Upper lobe of right lung (tissue), 1 donor: ENCODE data around the gene GOT2. TPM values are rescaled to one million over a fixed set of nuclear protein-coding genes. Genes with fewer than 3 reads are reported as not detected.
"Not testable (repeated sequence)": the region's sequence is repeated elsewhere in the genome, so short reads cannot be mapped to it uniquely, and the experiment has no call there.

ENCODE experiments used
- ATAC-seq: fragments of 200-7000 bp; cut with Tn5 transposase; one replicate; pipeline ENCODE4 v1.9.1; 2020; ENCODE audit warnings: mild to moderate bottlenecking, moderate library complexity
- DNase-seq: peaks from one replicate; pipeline ENCODE4 v3.0.0-alpha.2; 2020
- H3K27ac ChIP-seq: fragments of 200-600 bp; one replicate; pipeline ENCODE4 v1.8.0; 2022
- H3K27me3 ChIP-seq: fragments of 200-600 bp; one replicate; pipeline ENCODE4 v1.8.0; 2022; ENCODE audit warnings: mild to moderate bottlenecking
- H3K36me3 ChIP-seq: fragments of 200-600 bp; one replicate; pipeline ENCODE4 v1.8.0; 2022
- H3K4me1 ChIP-seq: fragments of 200-600 bp; one replicate; pipeline ENCODE4 v1.8.0; 2022
- H3K4me3 ChIP-seq: fragments of 200-600 bp; one replicate; pipeline ENCODE4 v1.8.0; 2022; ENCODE audit warnings: mild to moderate bottlenecking
- H3K9me3 ChIP-seq: fragments of 200-600 bp; one replicate; pipeline ENCODE4 v1.8.0; 2022
- intact Hi-C: fragments of 100-400 bp; cut with DNase I; formaldehyde crosslinking; loops from one replicate; pipeline ENCODE4 v1.11.0; 2022
- long read RNA-seq: library from polyadenylated mRNA; unstranded; transcript quantifications from one replicate; pipeline ENCODE4 v2.0.0, GENCODE V29; 2021
- total RNA-seq: library from RNA; stranded (reverse); fragmentation: NEBNext Ultra II Directional; extraction: Animal tissue kit (Norgen Biotek cat#: 25700); gene quantifications from one replicate; pipeline ENCODE4 v1.2.1, GENCODE V29; 2021
- TF ChIP-seq, protein P1 (sequence below): fragments of 200-600 bp; IDR thresholded peaks from one replicate; pipeline ENCODE4 v1.8.0; 2022; ENCODE audit warnings: antibody characterized with exemption
- donor health status: DM: no; HTN: yes; CAD: no; lungs with severe emphysema.

The GOT2 gene
- 51.6 TPM for total RNA-seq
- long read RNA-seq, transcript GOT2-201 (10 exons, 2,462 nt) = major isoform, 84 of 91 reads
- long read RNA-seq, partial matches to known transcripts = 4 of 91 reads
- long read RNA-seq, other reads (novel, unspliced or antisense) = 3 of 91 reads

DNA sequence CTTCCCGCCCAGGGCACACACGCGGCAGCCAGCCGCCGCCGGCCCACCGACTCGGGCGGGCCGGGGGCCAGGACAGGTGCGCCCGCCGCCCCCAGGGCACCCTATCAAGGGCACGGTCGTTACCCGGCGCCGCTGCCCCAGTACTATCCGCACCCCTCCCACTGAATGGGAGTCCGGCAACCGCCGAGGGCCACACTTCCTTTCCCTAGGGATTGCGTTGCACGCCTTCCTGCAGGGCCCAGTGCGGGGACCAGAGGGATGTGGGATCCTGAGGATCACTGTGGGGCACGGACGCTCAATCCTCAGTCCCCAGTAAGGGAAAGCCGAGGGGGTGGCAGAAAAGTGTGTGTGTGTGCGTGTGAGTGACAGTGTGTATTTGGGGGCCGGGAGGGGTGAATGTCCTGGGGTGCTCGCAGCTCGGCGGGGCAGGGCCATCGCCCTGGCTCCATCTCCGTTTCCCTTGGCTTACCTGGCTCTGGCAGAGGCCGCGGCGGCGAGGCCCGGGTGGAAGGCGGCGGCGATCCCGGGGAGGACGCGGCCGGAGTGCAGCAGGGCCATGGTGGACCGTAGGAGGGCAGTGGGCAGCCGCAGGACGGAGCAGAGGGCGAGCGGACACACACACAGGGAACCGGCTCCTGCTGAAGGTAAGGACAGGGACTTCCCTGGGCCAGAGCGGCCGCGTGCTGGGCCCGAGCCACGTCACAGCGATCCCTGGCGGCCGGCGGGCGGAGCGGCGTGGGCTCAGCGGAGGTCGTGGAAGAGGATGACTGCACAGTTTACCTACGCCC, at the start of gene GOT2:
TSS of gene GOT2 (minus strand) at position 646 of the 788 bp plus-strand sequence. CDS start at position 558, 88 bp downstream.
- Histone ChIP-seq H3K36me3 (no peaks in the 10 kb centered on the region), H3K4me1 (peaks cover 14% of the 10 kb centered on the region), H3K27me3 (no peaks in the 10 kb centered on the region), H3K9me3 (no peaks in the 10 kb centered on the region), H3K27ac (peak within 1 kb of the TSS; percentile 78), H3K4me3 (peak within 1 kb of the TSS; percentile 84)
- intact Hi-C loops = no loop called here
- TF ChIP-seq, protein P1, sequence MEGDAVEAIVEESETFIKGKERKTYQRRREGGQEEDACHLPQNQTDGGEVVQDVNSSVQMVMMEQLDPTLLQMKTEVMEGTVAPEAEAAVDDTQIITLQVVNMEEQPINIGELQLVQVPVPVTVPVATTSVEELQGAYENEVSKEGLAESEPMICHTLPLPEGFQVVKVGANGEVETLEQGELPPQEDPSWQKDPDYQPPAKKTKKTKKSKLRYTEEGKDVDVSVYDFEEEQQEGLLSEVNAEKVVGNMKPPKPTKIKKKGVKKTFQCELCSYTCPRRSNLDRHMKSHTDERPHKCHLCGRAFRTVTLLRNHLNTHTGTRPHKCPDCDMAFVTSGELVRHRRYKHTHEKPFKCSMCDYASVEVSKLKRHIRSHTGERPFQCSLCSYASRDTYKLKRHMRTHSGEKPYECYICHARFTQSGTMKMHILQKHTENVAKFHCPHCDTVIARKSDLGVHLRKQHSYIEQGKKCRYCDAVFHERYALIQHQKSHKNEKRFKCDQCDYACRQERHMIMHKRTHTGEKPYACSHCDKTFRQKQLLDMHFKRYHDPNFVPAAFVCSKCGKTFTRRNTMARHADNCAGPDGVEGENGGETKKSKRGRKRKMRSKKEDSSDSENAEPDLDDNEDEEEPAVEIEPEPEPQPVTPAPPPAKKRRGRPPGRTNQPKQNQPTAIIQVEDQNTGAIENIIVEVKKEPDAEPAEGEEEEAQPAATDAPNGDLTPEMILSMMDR = peak; percentile 92
- DNase-seq (peak; percentile 91), ATAC-seq (peak; percentile 99)

DNA sequence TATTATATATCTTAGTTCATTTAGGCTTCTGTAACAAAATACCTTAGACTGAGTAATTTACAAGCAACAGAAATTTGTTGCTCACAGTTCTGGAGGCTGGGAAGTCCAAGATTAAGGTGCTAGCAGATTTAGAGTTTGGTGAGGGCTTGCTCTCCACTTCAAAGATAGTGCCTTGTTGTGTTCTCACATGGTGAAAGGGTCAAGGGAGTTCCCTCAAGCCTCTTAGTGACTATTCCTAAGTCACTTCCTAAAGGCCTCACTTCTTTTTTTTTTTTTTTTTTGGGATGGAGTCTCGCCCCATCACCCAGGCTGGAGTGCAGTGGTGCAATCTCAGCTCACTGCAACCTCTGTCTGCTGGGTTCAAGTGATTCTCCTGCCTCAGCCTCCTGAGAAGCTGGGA, 45.2 kb upstream of the GOT2 start:
- intact Hi-C loops, H3K4me1 ChIP-seq, H3K27me3 ChIP-seq, ATAC-seq, H3K27ac ChIP-seq, H3K36me3 ChIP-seq, DNase-seq, H3K4me3 ChIP-seq, H3K9me3 ChIP-seq: not testable (repeated sequence)

DNA sequence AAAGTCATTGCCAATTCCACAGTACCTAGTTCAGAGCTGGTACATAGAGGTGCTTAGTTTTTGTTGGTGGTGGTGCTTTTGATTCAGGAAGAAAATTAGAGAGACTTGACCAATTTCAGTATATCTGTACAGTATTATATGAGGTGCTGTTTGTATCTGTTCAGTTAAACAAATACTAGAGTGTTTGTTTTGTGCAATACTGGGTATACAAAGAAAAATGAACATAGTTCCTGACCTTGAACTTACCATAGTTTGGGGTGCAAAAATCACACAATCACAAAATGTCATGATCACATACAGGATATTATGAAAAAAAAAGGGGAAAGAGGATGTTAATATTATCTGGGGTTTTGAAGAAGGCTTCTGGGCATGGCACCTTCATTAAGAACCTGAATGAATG, 39.8 kb upstream of the GOT2 start:
- intact Hi-C loops = no loop called here

DNA sequence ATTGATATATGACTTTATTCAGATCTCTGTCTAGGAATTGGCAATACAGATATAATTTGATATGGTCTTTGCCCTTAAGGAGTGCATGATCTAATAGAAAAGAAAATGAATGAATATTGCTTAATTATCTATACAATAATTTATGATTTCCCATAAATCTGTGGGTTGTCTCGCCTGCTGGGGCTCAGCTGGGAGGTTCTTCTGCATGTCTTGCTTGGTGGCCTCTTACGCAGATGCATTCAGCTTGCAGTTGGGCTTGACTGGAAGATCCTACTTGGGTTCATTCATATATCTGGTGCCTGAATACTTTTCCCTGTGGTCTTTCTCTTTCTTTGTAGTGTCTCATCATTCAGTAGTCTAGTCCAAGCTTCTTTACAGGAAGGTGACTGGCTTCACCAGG, 34.0 kb upstream of the GOT2 start:
- H3K27ac ChIP-seq = no peak overlapping the region
- intact Hi-C loops = no loop called here
- TF ChIP-seq, protein P1 = no peak
- no peaks in the 10 kb centered on the region for H3K36me3 ChIP-seq
- no peak overlapping the region for H3K4me3 ChIP-seq
- no peaks in the 10 kb centered on the region for H3K9me3 ChIP-seq
- DNase-seq = no peak
- H3K4me1 ChIP-seq = no peaks in the 10 kb centered on the region
- H3K27me3 ChIP-seq = no peaks in the 10 kb centered on the region
- no peak for ATAC-seq

More for the DNA sequence above, 39.8 kb upstream of the GOT2 start:
- Histone ChIP-seq H3K36me3 (no peaks in the 10 kb centered on the region), H3K4me1 (no peaks in the 10 kb centered on the region), H3K27ac (no peak overlapping the region), H3K27me3 (no peaks in the 10 kb centered on the region), H3K4me3 (no peak overlapping the region), H3K9me3 (no peaks in the 10 kb centered on the region)
- ATAC-seq (no peak), DNase-seq (no peak)
- TF ChIP-seq, protein P1 = no peak

DNA sequence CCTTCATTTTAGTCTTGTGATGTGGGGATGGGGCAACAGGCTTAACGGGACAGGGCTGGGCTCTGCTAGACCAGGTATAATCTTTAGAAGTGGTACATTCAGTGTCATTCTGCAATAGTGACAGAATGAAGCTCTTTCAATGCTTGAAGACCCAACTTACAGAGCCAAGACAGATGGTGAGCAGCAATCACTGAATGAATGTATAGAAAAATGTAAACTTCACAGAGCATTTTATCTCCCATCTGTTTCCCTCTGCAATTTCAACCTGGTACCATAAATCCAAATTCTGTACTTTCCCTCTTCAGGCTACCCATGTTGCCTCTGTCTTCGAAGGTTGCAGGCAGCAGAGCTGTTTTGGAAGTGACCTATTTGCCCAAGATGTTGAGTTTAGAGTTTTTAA, 33.5 kb upstream of the GOT2 start:
- Histone ChIP-seq H3K36me3 (no peaks in the 10 kb centered on the region), H3K27me3 (no peaks in the 10 kb centered on the region), H3K27ac (no peak overlapping the region), H3K9me3 (no peaks in the 10 kb centered on the region), H3K4me1 (no peaks in the 10 kb centered on the region), H3K4me3 (no peak overlapping the region)
- DNase-seq (no peak), ATAC-seq (no peak)
- intact Hi-C loops = no loop called here
- TF ChIP-seq, protein P1 = no peak

DNA sequence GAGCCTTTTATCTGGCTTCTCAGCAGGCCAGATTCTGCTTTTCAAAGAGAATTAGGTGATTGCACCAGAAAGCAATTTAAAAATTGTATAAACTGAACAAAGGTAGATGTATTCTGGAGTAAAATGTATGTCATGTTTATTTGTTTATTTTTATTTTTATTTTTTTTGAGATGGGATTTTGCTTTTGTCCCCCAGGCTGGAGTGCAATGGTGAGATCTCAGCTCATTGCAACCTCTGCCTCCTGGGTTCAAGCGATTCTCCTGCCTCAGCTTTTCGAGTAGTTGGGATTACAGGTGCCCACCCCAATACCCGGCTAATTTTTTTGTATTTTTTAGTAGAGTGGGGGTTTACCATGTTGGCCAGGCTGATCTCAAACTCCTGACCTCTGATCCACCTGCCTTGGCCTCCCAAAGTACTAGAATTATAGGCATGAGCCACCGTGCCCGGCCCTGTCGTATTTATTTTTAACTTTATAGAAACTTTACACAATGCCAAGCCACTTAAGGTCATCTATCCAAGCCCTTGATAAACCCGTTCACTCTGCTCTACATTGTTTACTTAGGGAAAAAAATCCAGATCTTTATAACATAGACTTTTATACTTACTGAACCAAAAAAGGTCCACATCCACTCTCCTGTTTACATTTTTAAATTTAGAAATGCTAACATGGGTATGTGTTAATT, 22.7 kb upstream of the GOT2 start:
- Histone ChIP-seq H3K27ac (no peak overlapping the region), H3K27me3 (peaks cover 5% of the 10 kb centered on the region), H3K4me3 (no peak overlapping the region), H3K4me1 (no peaks in the 10 kb centered on the region), H3K36me3 (no peaks in the 10 kb centered on the region), H3K9me3 (no peaks in the 10 kb centered on the region)
- intact Hi-C loops = no loop called here
- TF ChIP-seq, protein P1 = no peak
- no peak for ATAC-seq
- no peak for DNase-seq
